Measurements from ENCODE around the gene LRRC63.
A peak's percentile ranks its signal among the peaks of the same experiment; 100 is the strongest.
"Not testable (repeated sequence)": the region's sequence is repeated elsewhere in the genome, so short reads cannot be mapped to it uniquely, and the experiment has no call there.

Gene LRRC63

DNA sequence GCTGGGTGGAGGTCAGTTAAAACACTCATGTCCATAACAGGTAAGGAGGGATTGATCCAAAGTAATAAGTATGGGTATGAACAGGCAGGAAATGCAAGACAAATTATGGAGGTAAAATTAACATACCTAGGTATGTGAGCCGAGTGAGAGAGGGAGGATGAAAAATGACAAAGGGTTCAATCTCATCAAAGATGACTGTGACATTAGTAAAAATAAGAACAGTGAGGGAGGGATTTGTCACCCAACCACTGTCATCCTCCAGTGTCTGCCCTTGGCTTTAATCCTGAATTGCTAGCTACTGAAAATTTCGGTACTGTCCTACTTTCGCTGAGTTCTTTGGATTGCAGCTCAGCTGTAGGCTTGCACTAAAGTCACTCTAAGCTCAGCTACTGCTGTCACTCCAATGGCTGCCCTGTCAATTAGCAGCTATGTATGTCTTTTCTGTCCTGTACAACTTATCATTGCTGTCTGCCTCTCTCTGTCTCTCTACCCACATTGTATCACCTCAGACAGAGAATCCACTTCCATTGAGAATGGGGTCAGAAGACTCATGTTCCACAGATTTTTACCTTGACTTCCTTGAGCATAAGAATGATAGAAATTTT, 62.5 kb downstream of the LRRC63 start:
- Histone ChIP-seq H3K27ac (ENCODE audit: insufficient read depth in 1 of 2, low read depth in 1 of 2, low read length in 2 of 2, poor library complexity in 1 of 2, severe bottlenecking in 2 of 2) (no peak overlapping the region), H3K27me3 (replicated peaks in 2 of 5; ENCODE audit: control insufficient read depth in 4 of 5, insufficient read depth in 5 of 5, low read length in 4 of 5) (no peaks in the 10 kb centered on the region), H3K36me3 (ENCODE audit: control insufficient read depth in 4 of 4, insufficient read depth in 4 of 4, low read length in 3 of 4) (no peaks in the 10 kb centered on the region), H3K4me1 (ENCODE audit: control extremely low read depth in 1 of 4, control insufficient read depth in 4 of 4, insufficient read depth in 4 of 4, low read length in 3 of 4) (peaks cover 0 to 4% (median 0%) of the 10 kb centered on the region in 4 experiments), H3K9me3 (ENCODE audit: control extremely low read depth in 1 of 5, control insufficient read depth in 4 of 5, insufficient read depth in 2 of 5, low read depth in 1 of 5, low read length in 4 of 5) (no peaks in the 10 kb centered on the region), H3K4me3 (ENCODE audit: control insufficient read depth in 1 of 7, extremely low read depth in 1 of 7, insufficient read depth in 4 of 7, low read depth in 2 of 7, low read length in 6 of 7) (no peak overlapping the region)
- ChIA-PET CTCF (interaction anchor here (1.0 to 1.3 kb wide), 2 partner anchors 12 to 14 kb away, joined by 3 read pairs; no protein-coding TSS in a partner anchor), POLR2A (no interaction called here)
- DNase-seq: no peak
- WGBS (ENCODE audit: insufficient coverage): 100% methylated on average over 3 of the region's 3 CpGs

- peak; percentile 8 to 63 (median 51) for DNase-seq
- Histone ChIP-seq H3K27me3 (replicated peaks in 2 of 5; ENCODE audit: control insufficient read depth in 4 of 5, insufficient read depth in 5 of 5, low read length in 4 of 5) (no peaks in the 10 kb centered on the region), H3K27ac (ENCODE audit: insufficient read depth in 1 of 2, low read depth in 1 of 2, low read length in 2 of 2, poor library complexity in 1 of 2, severe bottlenecking in 2 of 2) (no peak overlapping the region), H3K36me3 (ENCODE audit: control insufficient read depth in 4 of 4, insufficient read depth in 4 of 4, low read length in 3 of 4) (no peaks in the 10 kb centered on the region), H3K4me3 (ENCODE audit: control insufficient read depth in 1 of 7, extremely low read depth in 1 of 7, insufficient read depth in 4 of 7, low read depth in 2 of 7, low read length in 6 of 7) (no peak overlapping the region), H3K4me1 (ENCODE audit: control extremely low read depth in 1 of 4, control insufficient read depth in 4 of 4, insufficient read depth in 4 of 4, low read length in 3 of 4) (peaks cover 0 to 4% (median 0%) of the 10 kb centered on the region in 4 experiments), H3K9me3 (ENCODE audit: control extremely low read depth in 1 of 5, control insufficient read depth in 4 of 5, insufficient read depth in 2 of 5, low read depth in 1 of 5, low read length in 4 of 5) (no peaks in the 10 kb centered on the region)
- WGBS (ENCODE audit: insufficient coverage): 33% methylated on average over 4 of the region's 4 CpGs
- ChIA-PET POLR2A (interaction anchor here (0.6 kb wide), 1 partner anchor 18 kb away, joined by 3 read pairs; no protein-coding TSS in a partner anchor), CTCF (interaction anchor here (0.5 to 2.7 kb wide), 6 partner anchors 11 to 392 kb away, joined by 3 to 8 read pairs (median 5); partner anchors contain the start of gene LCP1)
Measured at GRCh38 chr13:46278474-46278873, 66.7 kb downstream of the LRRC63 start.

DNA sequence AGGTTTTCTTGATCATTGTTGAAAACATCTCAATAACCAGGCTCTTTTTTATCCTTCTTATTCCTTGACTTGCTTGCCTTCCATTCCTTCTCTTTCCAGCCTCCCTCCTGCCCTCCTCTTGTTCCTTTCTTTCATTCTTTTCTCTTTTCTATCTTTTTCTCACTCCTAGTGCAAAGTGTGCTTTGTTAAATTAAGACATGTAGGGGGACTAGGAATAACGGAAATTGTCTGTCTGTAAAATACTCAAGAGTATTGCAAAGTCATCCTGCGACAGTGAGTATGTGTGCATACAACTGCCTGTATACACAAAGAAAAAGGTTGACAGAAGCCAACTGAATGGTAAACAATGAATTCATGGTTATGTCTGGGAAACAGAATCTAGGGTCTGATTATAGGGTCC, 70.1 kb downstream of the LRRC63 start:
- no peaks in the 10 kb centered on the region for H3K9me3 ChIP-seq (ENCODE audit: control extremely low read depth in 1 of 5, control insufficient read depth in 4 of 5, insufficient read depth in 2 of 5, low read depth in 1 of 5, low read length in 4 of 5)
- no peaks in the 10 kb centered on the region for H3K36me3 ChIP-seq (ENCODE audit: control insufficient read depth in 4 of 4, insufficient read depth in 4 of 4, low read length in 3 of 4)
- H3K27ac ChIP-seq (ENCODE audit: insufficient read depth in 1 of 2, low read depth in 1 of 2, low read length in 2 of 2, poor library complexity in 1 of 2, severe bottlenecking in 2 of 2): no peak overlapping the region
- peaks cover 0 to 4% (median 0%) of the 10 kb centered on the region in 4 experiments for H3K4me1 ChIP-seq (ENCODE audit: control extremely low read depth in 1 of 4, control insufficient read depth in 4 of 4, insufficient read depth in 4 of 4, low read length in 3 of 4)
- ChIA-PET POLR2A (no interaction called here), CTCF (no interaction called here)
- no peaks in the 10 kb centered on the region for H3K27me3 ChIP-seq (replicated peaks in 2 of 5; ENCODE audit: control insufficient read depth in 4 of 5, insufficient read depth in 5 of 5, low read length in 4 of 5)
- DNase-seq: peak in 1 of 3 donors; percentile 16
- WGBS (ENCODE audit: insufficient coverage): 85% methylated on average over 2 of the region's 2 CpGs
- no peak overlapping the region for H3K4me3 ChIP-seq (ENCODE audit: control insufficient read depth in 1 of 7, extremely low read depth in 1 of 7, insufficient read depth in 4 of 7, low read depth in 2 of 7, low read length in 6 of 7)

DNA sequence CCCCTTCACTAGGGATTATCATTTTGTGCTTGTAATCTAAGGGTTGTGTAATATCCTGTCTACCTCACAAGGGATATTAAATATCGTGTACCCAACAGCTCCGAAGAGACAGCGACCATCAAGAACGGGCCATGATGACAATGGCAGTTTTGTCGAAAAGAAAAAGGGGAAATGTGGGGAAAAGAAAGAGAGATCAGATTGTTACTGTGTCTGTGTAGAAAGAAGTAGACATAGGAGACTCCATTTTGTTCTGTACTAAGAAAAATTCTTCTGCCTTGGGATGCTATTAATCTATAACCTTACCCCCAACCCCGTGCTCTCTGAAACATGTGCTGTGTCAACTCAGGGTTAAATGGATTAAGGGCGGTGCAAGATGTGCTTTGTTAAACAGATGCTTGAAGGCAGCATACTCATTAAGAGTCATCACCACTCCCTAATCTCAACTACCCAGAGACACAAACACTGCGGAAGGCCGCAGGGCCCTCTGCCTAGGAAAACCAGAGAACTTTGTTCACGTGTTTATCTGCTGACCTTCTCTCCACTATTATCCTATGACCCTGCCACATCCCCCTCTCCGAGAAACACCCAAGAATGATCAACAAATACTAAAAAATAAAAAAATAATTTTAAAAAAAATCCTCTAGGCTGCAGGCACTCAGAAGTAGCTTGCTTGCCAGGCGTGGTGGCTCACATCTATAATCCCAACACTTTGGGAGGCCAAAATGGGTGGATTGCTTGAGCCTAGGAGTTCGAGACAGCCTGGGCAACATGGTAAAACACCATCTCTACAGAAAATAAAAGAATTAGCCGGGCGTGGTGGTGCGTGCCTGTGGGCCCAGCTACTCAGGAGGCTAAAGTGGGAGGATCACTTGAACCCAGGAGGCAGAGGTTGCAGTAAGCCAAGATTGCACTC, 72.4 kb downstream of the LRRC63 start:
- WGBS (ENCODE audit: insufficient coverage): 100% methylated on average over 1 of the region's 16 CpGs
- H3K27me3 ChIP-seq (replicated peaks in 2 of 5; ENCODE audit: control insufficient read depth in 4 of 5, insufficient read depth in 5 of 5, low read length in 4 of 5); DNase-seq; POLR2A ChIA-PET; H3K27ac ChIP-seq (ENCODE audit: insufficient read depth in 1 of 2, low read depth in 1 of 2, low read length in 2 of 2, poor library complexity in 1 of 2, severe bottlenecking in 2 of 2); H3K9me3 ChIP-seq (ENCODE audit: control extremely low read depth in 1 of 5, control insufficient read depth in 4 of 5, insufficient read depth in 2 of 5, low read depth in 1 of 5, low read length in 4 of 5); H3K4me3 ChIP-seq (ENCODE audit: control insufficient read depth in 1 of 7, extremely low read depth in 1 of 7, insufficient read depth in 4 of 7, low read depth in 2 of 7, low read length in 6 of 7); H3K4me1 ChIP-seq (ENCODE audit: control extremely low read depth in 1 of 4, control insufficient read depth in 4 of 4, insufficient read depth in 4 of 4, low read length in 3 of 4); H3K36me3 ChIP-seq (ENCODE audit: control insufficient read depth in 4 of 4, insufficient read depth in 4 of 4, low read length in 3 of 4): not testable (repeated sequence)
- CTCF ChIA-PET: interaction anchor here (1.4 kb wide), 1 partner anchor 10 kb away, joined by 4 read pairs; no protein-coding TSS in a partner anchor

DNA sequence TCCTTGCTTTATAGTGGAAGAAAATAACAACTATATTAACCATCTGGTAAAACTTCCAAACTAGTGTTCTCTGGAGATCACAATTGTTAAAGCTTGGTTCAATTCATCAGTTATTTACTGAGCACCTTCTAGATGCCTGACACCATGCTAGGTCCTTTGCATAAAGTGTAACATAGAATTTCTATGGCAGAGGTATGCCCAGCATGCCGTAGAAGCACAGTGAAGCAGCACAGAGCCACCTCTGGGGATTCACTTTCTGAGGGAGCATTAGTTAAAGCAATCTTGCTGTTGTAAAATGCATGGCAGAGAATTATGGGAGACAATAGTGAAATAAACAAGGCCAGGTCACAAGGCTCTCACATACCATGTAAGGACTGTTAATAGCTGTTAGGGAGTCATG, 75.2 kb downstream of the LRRC63 start:
- H3K4me3 ChIP-seq (ENCODE audit: control insufficient read depth in 1 of 7, extremely low read depth in 1 of 7, insufficient read depth in 4 of 7, low read depth in 2 of 7, low read length in 6 of 7): no peak overlapping the region
- no peak overlapping the region for H3K27ac ChIP-seq (ENCODE audit: insufficient read depth in 1 of 2, low read depth in 1 of 2, low read length in 2 of 2, poor library complexity in 1 of 2, severe bottlenecking in 2 of 2)
- POLR2A ChIA-PET: no interaction called here
- H3K27me3 ChIP-seq (replicated peaks in 2 of 5; ENCODE audit: control insufficient read depth in 4 of 5, insufficient read depth in 5 of 5, low read length in 4 of 5): no peaks in the 10 kb centered on the region
- CTCF ChIA-PET: interaction anchor here (0.7 to 1.4 kb wide), 3 partner anchors 12 to 117 kb away, joined by 3 read pairs; no protein-coding TSS in a partner anchor
- no peaks in the 10 kb centered on the region for H3K36me3 ChIP-seq (ENCODE audit: control insufficient read depth in 4 of 4, insufficient read depth in 4 of 4, low read length in 3 of 4)
- H3K4me1 ChIP-seq (ENCODE audit: control extremely low read depth in 1 of 4, control insufficient read depth in 4 of 4, insufficient read depth in 4 of 4, low read length in 3 of 4): no peaks in the 10 kb centered on the region
- H3K9me3 ChIP-seq (ENCODE audit: control extremely low read depth in 1 of 5, control insufficient read depth in 4 of 5, insufficient read depth in 2 of 5, low read depth in 1 of 5, low read length in 4 of 5): no peaks in the 10 kb centered on the region
- DNase-seq: no peak
- WGBS (ENCODE audit: insufficient coverage): 100% methylated on average over 1 of the region's 1 CpG

DNA sequence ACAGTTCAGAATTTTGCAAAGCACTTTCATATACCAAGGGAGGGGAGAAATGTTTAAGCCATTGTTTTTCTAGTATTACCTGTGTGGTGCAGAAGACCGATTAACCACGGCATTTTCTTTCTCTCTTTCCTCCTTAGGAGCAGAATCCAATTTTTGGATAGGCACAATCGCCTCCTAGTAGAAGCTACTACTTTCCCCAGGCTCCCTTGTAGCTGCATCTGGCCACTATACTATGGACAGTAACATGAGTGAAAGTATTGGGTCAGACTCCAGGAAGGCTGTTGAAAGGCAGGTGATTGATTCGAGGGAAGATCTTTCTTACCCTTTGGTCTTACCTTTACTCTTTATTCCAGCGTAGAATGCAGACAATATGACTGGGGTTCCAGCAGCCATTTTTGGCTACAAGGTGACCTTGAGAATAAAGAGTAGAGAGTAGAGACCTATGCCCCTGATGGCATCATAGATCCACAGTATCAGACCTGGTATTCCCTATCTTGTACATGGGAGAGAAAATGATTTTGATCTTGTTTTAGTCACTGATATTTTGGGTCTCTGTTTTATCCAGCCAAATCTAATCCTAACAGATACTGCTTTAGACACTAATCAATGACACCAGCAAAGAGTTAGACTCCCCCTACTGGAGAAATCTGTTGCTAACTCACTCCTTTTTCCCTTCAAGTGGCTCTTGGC, 77.0 kb downstream of the LRRC63 start:
- DNase-seq: peak; percentile 58 to 82 (median 75)
- Histone ChIP-seq H3K27me3 (replicated peaks in 2 of 5; ENCODE audit: control insufficient read depth in 4 of 5, insufficient read depth in 5 of 5, low read length in 4 of 5) (no peaks in the 10 kb centered on the region), H3K9me3 (ENCODE audit: control extremely low read depth in 1 of 5, control insufficient read depth in 4 of 5, insufficient read depth in 2 of 5, low read depth in 1 of 5, low read length in 4 of 5) (no peaks in the 10 kb centered on the region), H3K4me1 (ENCODE audit: control extremely low read depth in 1 of 4, control insufficient read depth in 4 of 4, insufficient read depth in 4 of 4, low read length in 3 of 4) (peaks cover 0 to 5% (median 0%) of the 10 kb centered on the region in 4 experiments), H3K27ac (ENCODE audit: insufficient read depth in 1 of 2, low read depth in 1 of 2, low read length in 2 of 2, poor library complexity in 1 of 2, severe bottlenecking in 2 of 2) (no peak overlapping the region), H3K4me3 (ENCODE audit: control insufficient read depth in 1 of 7, extremely low read depth in 1 of 7, insufficient read depth in 4 of 7, low read depth in 2 of 7, low read length in 6 of 7) (no peak overlapping the region), H3K36me3 (ENCODE audit: control insufficient read depth in 4 of 4, insufficient read depth in 4 of 4, low read length in 3 of 4) (no peaks in the 10 kb centered on the region)
- CTCF ChIA-PET: interaction anchor here (0.7 to 5.5 kb wide), 12 partner anchors 11 to 161 kb away, joined by 3 to 45 read pairs (median 4); no protein-coding TSS in a partner anchor
- POLR2A ChIA-PET: no interaction called here
- WGBS (ENCODE audit: insufficient coverage): 90% methylated on average over 3 of the region's 5 CpGs

Measured in common myeloid progenitor, CD34-positive (primary cell).